Lung (tissue), 12 donors: ENCODE results near the gene LIG4. TPM values are rescaled to one million over a fixed set of nuclear protein-coding genes. Genes with fewer than 3 reads are reported as not detected.

Source experiments
- ATAC-seq: fragments of 200-7000 bp; cut with Tn5 transposase; one replicate; pipeline ENCODE4 v1.9.1; 2020; ENCODE audit warnings: moderate number of reproducible peaks; ENCODE audit not compliant: insufficient read depth, low FRiP score
- DNase-seq, 3 donors: peaks; one replicate each; pipeline ENCODE4 v3.0.0-alpha.2; 2013 to 2017
- H3K27ac ChIP-seq, 2 donors: one replicate each; pipeline ENCODE4 v1.5.1; 2013; ENCODE audit warnings: mild to moderate bottlenecking in 2 of 2, moderate library complexity in 2 of 2, control low read depth in 1 of 2, inconsistent platforms in 1 of 2, low read depth in 1 of 2, low read length in 1 of 2
- H3K27me3 ChIP-seq, 3 donors: one replicate each; pipeline ENCODE4 v1.5.1; 2013; ENCODE audit warnings: low read length in 2 of 3; ENCODE audit not compliant: control insufficient read depth in 3 of 3, insufficient read depth in 3 of 3
- H3K36me3 ChIP-seq, 4 donors: one replicate each; pipeline ENCODE4 v1.5.1; 2013; ENCODE audit warnings: low read length in 4 of 4, mild to moderate bottlenecking in 1 of 4, moderate library complexity in 1 of 4; ENCODE audit not compliant: control insufficient read depth in 4 of 4, insufficient read depth in 4 of 4
- H3K4me1 ChIP-seq, 5 donors: one replicate each; pipeline ENCODE4 v1.5.1; 2013; ENCODE audit warnings: low read length in 5 of 5, mild to moderate bottlenecking in 2 of 5, moderate library complexity in 1 of 5; ENCODE audit not compliant: control insufficient read depth in 5 of 5, insufficient read depth in 5 of 5
- H3K4me3 ChIP-seq: one replicate; pipeline ENCODE4 v1.5.1; 2013; ENCODE audit warnings: mild to moderate bottlenecking, control low read depth, moderate library complexity
- H3K9ac ChIP-seq, 2 donors: one replicate each; pipeline ENCODE4 v1.5.1; 2013; ENCODE audit warnings: low read length in 2 of 2, control low read depth in 1 of 2; ENCODE audit not compliant: insufficient read depth in 1 of 2
- H3K9me3 ChIP-seq, 4 donors: one replicate each; pipeline ENCODE4 v1.5.1; 2013; ENCODE audit warnings: low read length in 3 of 4, mild to moderate bottlenecking in 1 of 4, moderate library complexity in 1 of 4; ENCODE audit not compliant: control insufficient read depth in 4 of 4, insufficient read depth in 3 of 4
- WGBS, 2 donors: extraction: QIAGEN DNeasy Blood & Tissue Kit; methylation state at CpG; one replicate each; pipeline ENCODE4 v1.1.7; 2013; 5-methylcytosine and 5-hydroxymethylcytosine counted together
- polyA plus RNA-seq, 2 donors: library from polyadenylated mRNA; stranded (reverse); fragments of 200-250 nt; gene quantifications; one replicate each; pipeline ENCODE4 v1.2.1, GENCODE V29; 2013
- total RNA-seq, 2 donors: library from RNA; depleted of rRNA in 1 of 2; stranded (reverse); fragments of >200 nt in 1 of 2; gene quantifications; one replicate each; pipeline ENCODE4 v1.2.1, GENCODE V29; 2014 to 2021
- TF ChIP-seq, protein P1 (sequence below): IDR thresholded peaks from 2 replicates; pipeline ENCODE4 v1.5.1; 2012; ENCODE audit warnings: mild to moderate bottlenecking; ENCODE audit errors: control extremely low read depth, extremely low read depth
- donor health status: control.
- donor health status: control.
- donor health status: Bipolar disorder and iron deficiency.
- donor health status: healthy.
- donor health status: DM: yes; HTN: yes; CAD: no.

LIG4 gene
- total and polyA plus RNA-seq, 4 donors = 6.9 to 10.4 (median 8.1) TPM

DNA sequence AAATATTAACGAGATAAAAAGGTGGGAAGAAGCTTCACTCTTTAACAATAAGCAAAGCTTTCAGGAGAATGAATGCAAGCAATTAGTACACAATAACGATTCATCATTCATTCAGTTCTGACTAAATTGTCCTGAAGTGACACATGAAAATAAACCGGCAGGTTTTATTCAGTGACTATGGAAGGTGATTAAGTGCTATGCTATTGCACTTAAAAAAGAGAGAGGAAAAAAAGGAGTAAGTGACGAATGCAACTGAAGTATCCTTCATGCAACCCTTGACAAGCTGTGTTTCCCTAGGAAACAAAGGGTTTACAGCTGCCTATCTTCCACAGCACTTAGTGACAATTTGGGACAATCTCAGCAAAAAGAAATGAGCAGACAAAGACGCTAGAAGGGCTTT is 1.4 kb downstream of the LIG4 start:
- H3K9me3 ChIP-seq = no peaks in the 10 kb centered on the region
- peak in 2 of 3 donors; percentile 31 to 34 for DNase-seq
- 47 to 63% methylated on average over 5 of the region's 5 CpGs for WGBS, 2 donors
- peaks cover 0 to 12% (median 2%) of the 10 kb centered on the region in 4 donors for H3K36me3 ChIP-seq
- H3K9ac ChIP-seq = no peak overlapping the region
- peaks cover 4 to 24% (median 9%) of the 10 kb centered on the region in 5 donors for H3K4me1 ChIP-seq
- no peak overlapping the region for H3K4me3 ChIP-seq
- peak overlapping the region in 1 of 2 donors; percentile 30 for H3K27ac ChIP-seq
- H3K27me3 ChIP-seq = no peaks in the 10 kb centered on the region
- ATAC-seq = no peak
- TF ChIP-seq, protein P1, sequence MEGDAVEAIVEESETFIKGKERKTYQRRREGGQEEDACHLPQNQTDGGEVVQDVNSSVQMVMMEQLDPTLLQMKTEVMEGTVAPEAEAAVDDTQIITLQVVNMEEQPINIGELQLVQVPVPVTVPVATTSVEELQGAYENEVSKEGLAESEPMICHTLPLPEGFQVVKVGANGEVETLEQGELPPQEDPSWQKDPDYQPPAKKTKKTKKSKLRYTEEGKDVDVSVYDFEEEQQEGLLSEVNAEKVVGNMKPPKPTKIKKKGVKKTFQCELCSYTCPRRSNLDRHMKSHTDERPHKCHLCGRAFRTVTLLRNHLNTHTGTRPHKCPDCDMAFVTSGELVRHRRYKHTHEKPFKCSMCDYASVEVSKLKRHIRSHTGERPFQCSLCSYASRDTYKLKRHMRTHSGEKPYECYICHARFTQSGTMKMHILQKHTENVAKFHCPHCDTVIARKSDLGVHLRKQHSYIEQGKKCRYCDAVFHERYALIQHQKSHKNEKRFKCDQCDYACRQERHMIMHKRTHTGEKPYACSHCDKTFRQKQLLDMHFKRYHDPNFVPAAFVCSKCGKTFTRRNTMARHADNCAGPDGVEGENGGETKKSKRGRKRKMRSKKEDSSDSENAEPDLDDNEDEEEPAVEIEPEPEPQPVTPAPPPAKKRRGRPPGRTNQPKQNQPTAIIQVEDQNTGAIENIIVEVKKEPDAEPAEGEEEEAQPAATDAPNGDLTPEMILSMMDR = no peak

DNA sequence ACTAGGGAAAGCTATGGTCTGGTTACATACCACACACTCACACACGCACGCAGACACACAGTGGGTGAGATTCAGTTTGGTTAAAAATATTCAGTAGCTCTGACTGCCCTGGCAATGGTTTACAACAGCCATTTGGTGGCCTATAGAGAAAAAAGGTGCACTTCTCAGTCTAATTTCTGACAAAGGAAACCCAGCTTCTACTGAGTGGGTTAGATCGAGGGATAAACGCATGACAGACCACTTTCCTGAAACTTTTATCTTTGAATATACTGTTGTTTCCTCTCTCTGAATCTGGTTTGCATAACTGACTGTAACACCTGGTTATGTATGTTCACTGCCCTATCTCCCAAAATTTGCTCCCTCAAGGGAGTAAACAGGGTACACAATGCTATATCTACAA is 2.5 kb downstream of the LIG4 start:
- Histone ChIP-seq H3K36me3 (peaks cover 0 to 12% (median 2%) of the 10 kb centered on the region in 4 donors), H3K4me3 (no peak overlapping the region), H3K4me1 (peaks cover 4 to 22% (median 9%) of the 10 kb centered on the region in 5 donors), H3K27ac (no peak overlapping the region), H3K27me3 (no peaks in the 10 kb centered on the region), H3K9me3 (no peaks in the 10 kb centered on the region), H3K9ac (no peak overlapping the region)
- 61 to 89% methylated on average over 4 of the region's 4 CpGs for WGBS, 2 donors
- no peak for DNase-seq
- no peak for ATAC-seq
- TF ChIP-seq, protein P1 = no peak

DNA sequence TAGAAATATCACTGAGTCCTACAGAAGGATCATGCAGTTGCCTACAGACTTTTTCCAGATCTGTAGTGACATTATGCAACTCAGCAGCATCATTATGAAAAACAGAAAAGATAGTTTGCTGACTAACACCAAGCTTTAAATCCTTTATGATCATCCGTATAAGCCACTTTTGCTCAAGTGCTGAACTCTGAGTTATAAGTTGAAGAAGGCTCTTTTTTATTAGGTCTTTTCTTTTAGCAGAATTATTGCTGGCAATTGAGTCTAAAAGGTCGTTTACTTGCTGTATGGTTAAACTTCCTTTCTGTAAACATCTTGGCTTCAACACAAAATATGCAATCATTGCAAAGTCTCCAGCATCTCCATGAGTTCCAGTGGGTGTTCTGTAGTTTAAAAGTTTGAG is 4.8 kb downstream of the LIG4 start:
- TF ChIP-seq, protein P1 = no peak
- Histone ChIP-seq H3K27me3 (no peaks in the 10 kb centered on the region), H3K4me1 (peaks cover 1 to 9% (median 4%) of the 10 kb centered on the region in 5 donors), H3K36me3 (peaks cover 0 to 12% (median 2%) of the 10 kb centered on the region in 4 donors), H3K27ac (no peak overlapping the region), H3K9me3 (no peaks in the 10 kb centered on the region), H3K9ac (no peak overlapping the region), H3K4me3 (no peak overlapping the region)
- ATAC-seq = no peak
- 75 to 77% methylated on average over 2 of the region's 2 CpGs for WGBS, 2 donors
- DNase-seq = no peak

DNA sequence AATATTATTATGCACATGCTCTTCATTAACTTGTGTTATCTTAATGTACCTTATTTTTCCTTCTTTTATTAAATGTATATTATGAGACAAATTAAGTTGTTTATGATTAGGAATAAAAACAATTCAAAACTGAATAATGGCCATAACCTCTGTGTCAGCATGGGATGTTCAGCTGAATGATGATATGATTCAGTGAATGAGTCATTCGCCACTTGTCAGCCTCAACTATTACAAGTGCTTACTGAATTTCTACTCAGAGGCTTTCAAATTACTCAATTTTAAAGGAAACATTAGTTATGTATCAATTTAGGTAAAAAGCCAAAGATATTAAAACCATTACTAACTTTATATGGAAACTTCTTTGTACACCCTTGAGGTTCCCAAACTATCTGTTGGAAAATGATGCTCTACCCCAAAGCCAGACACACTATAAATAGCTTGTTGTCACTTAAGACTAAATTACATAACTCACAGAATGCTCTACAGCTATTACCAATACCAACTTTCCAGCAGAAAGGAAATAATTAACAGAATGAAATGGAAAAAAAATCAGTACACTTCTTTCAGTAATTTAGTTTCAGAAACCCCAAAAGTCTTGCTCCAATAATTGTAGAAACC is 14.4 kb downstream of the LIG4 start:
- 82 to 88% methylated on average over 1 of the region's 1 CpG for WGBS, 2 donors
- no peaks in the 10 kb centered on the region for H3K27me3 ChIP-seq

More for the DNA sequence above, 14.4 kb downstream of the LIG4 start:
- Histone ChIP-seq H3K9ac (no peak overlapping the region), H3K4me3 (no peak overlapping the region), H3K4me1 (no peaks in the 10 kb centered on the region), H3K36me3 (no peaks in the 10 kb centered on the region), H3K27ac (no peak overlapping the region), H3K9me3 (peaks cover 0 to under 1% (median 0%) of the 10 kb centered on the region in 4 donors)
- ATAC-seq = no peak
- DNase-seq = no peak
- TF ChIP-seq, protein P1 = no peak
